T-helper 22 cell (primary cell): ENCODE measurements around the gene KCNJ8.
"Not testable (repeated sequence)": the region's sequence is repeated elsewhere in the genome, so short reads cannot be mapped to it uniquely, and the experiment has no call there.

ENCODE experiments used
- DNase-seq: peaks from one replicate; pipeline ENCODE4 v3.0.0-alpha.2; 2020; ENCODE audit warnings: low read depth

The KCNJ8 gene

DNA sequence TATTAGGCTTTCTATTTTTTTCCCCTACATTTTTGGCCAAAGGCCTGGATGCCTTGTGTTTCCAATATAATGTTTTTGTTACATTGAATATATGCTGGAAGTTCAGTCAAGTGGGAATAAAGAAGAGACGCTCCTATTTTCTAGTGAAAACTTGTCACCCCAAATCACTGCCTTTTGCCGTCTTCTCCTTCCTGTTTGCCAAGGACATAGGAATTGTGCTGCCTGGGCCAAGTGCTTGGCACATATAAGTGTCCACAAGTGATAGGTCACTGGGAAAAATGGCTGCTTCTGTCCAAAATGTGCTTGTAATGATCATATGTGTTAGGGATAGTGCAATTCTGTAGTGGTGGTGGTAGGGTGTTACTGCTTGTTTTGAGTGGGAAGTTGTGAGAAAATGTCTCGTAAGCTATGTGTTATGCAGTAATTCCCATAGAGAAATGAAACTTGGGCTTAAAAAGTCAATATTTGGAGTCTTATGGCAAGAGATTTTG is 11.6 kb upstream of the KCNJ8 start:
- DNase-seq: no peak

DNA sequence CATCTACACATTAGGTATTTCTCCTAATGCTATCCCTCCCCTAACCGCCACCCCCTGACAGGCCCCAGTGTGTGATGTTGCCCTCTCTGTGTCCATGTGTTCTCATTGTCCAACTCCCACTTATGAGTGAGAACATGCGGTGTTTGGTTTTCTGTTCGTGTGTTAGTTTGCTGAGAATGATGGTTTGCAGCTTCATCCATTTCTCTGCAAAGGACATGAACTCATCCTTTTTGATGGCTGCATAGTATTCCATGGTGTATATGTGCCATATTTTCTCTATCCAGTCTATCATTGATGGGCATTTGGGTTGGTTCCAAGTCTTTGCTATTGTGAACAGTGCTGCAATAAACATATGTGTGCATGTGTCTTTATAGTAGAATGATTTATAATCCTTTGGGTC is 8.2 kb upstream of the KCNJ8 start:
- DNase-seq: not testable (repeated sequence)

DNA sequence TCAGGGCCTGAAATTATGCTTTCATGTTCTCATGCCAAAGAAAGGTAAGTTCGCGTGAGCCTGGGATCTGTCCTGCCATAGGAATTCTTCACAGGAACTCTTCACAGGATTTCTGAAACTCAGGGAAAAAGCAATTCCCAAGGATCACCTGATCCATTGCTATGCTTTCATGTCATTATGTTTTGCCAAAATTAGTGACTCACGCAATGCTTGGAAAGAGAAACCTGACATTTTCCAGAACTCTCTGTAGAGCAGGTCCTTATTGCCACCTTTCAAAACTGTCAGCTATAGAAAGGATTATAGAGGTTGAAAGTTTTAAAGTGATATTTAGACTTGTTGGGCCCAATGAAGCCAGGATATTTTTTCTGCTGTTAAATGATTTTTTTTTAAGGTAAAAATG is 6.3 kb upstream of the KCNJ8 start:
- DNase-seq: no peak

DNA sequence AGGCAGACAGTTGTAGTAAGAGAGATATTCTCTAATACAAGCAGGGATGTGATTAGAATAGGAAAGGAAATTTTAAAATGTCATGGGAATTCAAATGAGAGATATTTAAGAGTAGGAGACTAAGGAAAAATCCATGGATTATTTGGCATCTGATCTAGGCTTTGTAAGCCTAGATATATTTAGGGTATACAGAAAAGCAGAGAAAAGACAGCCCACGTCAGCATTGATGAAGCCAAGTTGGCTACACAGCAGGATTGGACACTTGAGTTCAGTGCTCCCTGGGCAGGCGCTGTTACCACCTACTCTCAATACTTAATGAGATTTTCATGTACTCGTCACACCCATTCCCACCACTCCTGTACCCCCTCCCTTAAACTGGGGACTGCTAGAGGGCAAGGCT is 1.7 kb upstream of the KCNJ8 start:
- DNase-seq: no peak

DNA sequence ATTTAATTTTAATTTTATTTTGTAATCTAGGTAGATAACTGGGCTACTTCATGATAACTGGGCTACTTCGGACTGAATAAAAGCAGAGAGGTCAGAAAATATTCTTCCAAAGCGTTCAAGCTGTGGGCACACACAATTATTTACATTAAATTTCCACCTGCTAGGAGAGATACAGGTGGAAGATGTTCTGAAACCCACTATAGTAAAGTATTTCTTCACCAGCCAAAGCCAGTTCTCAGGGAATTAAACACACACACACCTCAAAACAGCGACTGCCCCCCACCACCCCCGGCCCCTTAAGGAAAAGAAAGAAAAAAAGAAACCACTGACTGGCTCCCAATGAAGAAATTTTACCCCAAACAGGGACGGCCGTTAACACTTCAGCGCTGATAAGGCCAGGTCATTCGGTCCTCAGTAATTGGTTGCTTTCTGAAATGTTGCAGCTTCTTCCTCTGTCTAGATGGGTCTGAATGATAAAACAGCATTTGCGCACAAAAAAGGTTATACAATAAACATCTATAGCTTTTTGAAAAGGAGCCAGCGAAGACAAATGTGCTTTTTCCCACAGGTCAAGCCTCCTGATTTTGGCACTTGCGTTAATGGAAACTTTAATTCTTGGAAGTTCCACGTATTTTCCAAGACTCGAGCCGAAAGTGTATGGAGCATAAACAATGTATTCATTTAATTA is 771 bp upstream of the KCNJ8 start:
- no peak for DNase-seq

DNA sequence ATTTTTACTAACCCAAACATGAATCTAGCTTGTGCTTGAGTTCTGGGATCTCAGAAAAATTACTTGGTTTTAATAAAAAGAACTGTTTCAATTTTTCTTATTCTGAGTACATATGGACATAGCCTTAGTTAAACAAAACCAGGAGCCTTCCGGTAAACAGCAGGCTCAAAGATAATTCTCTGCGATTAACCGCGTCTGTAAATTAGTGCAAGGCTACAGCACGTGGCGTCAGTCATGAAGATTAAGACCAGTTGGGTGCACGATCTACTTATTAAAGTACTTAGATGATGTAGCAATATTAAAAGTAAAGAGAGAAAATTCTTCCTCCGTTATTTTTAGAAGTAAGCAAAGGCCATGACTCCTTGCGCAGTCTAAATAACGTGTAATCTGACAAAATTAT is 700 bp downstream of the KCNJ8 start:
- DNase-seq: no peak

DNA sequence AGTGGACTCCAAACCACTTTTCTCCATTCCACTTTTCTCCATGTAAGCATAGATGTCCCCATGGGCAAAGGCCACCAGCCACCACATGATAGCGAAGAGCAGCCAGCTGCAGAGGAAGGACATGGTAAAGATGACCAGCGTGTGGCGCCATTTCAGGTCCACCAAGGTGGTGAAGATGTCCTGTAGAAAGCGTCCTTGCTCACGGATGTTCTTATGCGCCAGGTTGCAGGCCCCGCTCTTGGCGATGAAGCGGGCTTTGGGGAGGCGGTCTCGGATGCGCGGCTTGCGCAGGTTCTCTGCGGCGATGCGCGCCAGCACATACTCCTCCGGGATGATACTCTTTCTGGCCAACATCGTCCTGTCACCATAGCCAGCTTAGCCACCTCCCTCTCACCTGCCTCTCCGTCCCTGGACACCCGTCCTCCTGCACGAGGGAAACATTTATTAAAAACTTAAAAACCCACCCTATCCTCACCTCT is 1.2 kb downstream of the KCNJ8 start:
- no peak for DNase-seq

DNA sequence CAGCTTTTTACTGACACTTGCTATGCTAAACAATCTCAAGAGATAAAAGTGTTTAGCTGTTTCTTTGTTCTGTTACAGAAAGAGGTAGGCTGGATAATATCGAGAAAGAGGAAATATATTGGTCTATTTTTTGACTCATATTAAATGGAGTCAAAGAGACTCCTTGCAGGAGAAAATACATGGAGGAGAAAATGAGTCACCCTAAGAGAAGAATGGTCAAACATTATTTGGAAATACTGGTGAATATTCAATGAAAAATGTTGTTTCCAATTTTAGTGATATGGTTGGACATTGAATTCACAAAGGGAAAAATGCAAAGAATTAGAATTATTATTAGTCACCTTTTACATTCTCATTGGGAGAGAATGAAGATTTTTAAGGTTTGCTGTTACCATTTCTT is 3.2 kb downstream of the KCNJ8 start:
- DNase-seq: no peak

DNA sequence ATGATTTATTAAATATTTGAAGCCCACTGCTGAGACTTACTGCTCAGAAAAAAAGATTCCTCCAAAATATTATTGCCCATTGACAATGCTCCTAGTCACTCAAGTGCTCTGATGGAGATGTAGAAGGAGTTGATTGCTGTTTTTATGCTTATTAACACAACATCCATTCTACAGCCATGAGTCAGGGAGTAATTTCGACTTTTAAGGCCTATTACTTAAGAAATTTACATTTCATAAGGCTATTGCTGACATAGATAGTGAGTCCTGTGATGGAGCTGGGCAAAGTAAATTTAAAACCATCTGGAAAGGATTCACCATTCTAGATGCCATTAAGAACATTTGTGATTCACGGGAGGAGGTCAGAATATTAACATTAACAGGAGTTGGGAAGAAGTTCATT is 5.2 kb downstream of the KCNJ8 start:
- no peak for DNase-seq

DNA sequence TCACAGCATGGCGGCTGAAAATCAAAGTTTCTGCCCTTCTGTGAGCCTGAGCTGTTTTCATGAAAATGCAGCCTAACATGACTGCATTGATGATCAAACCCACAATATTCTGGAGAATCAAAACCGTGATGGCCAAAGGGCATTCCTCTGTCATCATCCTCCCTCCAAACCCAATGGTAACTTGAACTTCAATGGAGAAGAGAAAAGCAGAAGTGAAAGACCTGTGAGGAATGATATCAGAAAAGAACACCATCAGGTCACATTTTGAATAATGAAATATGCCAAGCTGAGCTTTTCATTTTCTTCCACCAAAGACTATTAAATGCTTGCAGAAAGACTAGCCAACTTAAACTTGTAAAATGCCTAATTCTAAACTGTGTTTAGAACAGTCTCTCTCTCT is 8.1 kb downstream of the KCNJ8 start:
- DNase-seq: no peak

DNA sequence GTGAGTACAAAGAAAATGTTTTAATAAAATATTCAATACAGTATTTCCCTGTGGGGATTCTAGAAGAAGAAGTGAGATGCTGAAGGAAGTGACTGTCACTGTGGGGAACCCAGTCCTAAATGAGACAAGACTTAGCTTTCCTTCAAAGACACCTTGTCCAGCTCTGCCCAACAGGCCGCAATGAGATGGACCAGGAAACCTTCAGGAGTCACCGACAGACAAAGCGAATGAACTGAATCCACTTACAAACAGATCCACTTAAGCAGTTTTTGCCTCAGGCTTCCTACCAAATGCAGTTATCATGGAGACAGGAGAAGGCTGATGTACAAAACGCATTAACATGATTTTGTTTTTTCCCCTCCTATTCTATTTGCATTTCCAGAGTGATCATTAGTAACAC is 9.6 kb downstream of the KCNJ8 start:
- DNase-seq: no peak

DNA sequence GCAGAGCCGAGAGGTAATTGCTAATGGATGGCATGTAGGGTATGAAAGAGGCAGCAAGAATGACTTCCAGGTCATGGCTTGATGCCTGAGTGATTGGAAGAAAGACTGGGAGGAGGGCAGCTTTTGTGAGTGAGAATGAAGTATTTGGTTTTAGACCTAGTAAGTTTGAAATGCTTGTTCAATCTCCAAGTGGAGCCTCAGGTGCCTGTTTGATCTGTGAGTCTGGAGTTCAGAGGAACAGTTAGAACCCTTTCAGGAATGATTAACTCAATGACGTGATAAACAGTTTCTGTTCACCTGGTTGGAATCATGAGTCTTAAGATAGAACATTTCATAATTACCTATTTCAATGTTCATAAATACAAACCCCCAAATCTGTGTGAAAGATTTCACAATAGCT is 10.4 kb downstream of the KCNJ8 start:
- no peak for DNase-seq

DNA sequence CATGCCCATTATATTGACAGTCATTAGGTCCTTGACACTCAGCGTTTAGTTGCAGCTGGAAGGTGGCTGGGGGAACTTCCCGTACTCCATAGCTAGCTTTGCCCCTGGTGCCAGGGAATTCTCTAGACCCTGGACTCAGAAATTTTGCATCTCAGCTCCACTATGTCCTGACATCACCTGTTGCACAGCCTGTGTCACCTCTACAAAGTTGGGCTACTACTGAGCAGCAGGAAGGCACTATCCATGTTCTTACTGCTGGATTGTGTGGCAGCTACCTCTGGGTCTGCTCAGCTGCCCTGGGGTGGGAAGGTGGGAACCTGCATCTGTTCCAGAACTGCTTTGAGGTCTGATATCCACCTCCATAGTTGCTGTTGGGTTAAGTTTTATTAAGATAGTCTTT is 11.0 kb downstream of the KCNJ8 start:
- DNase-seq: no peak

DNA sequence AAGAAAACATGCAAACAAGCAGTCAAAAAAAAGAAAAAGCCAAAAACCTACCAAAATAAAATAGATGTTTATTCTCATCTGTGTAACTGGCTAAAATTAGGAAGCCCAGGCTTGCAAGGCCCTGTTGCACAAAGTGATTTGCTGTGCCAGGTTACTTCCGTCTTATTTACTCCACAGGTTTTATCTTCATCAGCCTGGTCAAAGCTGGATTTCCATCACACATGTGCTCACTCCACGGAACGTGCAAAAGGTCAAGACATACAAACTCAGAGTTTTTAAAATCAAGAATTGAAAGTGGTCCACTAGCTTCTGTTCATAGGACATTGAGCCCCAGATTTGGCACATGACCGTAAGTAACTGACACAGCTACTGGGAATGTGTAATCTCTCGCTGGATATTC is 14.8 kb downstream of the KCNJ8 start:
- no peak for DNase-seq

DNA sequence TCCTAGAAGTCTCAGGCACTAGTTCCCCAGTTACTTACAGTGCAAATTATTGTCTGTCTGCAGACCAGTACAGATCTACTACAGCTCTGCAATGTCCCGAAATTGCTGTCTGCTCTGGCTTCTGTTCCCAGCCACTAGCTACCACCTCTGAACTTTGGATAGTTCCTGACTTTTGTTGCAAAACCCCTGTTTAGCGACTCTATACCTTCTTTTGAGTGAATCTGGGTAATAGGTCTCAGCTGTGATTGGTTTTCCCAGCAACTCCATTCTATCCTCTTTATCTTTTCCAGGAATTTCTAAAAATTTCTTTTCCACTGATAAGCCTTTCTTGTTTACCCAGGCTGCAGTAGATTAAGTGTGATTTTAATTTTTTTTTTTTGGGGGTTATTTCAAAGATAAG is 16.8 kb downstream of the KCNJ8 start:
- no peak for DNase-seq

DNA sequence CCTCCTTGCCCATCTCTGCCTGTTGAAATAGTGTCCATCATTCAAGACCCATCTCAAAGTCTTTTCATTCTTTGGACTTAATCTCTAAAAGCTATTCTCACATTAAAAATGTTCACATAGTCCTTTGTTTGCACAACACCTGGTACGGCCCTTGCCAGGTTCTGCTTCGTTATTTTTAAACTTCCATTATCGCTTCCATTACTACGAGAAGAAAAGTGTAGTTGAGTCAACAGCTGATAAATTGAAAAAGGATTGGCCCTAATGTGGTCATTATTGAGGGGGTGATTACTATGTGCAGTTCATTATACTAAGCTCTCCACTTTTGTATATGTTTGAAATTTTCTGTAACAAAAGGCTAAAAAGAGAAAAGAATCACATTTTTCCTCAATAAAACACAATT is 17.8 kb downstream of the KCNJ8 start:
- no peak for DNase-seq

DNA sequence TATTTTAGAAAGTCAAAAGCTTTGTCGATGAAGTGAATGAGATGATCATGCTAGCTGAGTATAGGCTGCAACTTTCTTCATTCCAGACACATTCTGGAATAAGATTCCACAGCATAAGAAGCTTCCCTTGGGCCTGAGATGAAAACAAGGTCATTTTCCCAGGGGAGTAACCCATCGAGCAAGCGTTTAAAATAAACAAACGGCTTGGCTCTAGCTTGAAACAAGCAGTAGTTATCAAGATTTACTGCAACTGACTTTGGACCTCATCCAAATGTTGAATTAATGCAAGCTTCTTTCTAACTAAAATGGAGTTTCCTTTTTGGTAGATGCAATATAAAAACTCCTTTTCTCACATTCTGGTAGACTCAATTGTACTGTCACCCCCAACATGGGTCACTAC is 23.0 kb downstream of the KCNJ8 start:
- DNase-seq: no peak

DNA sequence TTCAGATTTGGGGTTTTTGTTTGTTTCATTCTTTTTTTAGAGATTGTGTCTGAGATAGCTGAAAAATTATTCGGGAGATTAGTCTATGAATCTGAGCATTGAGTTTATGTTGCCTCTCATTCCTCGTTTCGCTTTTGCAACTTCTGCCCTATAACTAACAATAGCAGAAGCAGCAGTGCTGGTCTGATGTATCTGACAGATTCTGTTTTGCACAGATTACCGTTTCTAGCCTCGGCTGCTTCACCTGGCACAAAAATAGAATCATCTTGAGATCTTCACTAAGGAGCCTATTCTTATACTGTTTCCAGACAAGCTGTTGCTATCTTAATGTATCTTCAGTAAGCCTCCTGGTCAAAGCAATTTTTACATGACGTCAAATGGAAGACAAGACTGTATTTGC is 29.2 kb downstream of the KCNJ8 start:
- DNase-seq: no peak

DNA sequence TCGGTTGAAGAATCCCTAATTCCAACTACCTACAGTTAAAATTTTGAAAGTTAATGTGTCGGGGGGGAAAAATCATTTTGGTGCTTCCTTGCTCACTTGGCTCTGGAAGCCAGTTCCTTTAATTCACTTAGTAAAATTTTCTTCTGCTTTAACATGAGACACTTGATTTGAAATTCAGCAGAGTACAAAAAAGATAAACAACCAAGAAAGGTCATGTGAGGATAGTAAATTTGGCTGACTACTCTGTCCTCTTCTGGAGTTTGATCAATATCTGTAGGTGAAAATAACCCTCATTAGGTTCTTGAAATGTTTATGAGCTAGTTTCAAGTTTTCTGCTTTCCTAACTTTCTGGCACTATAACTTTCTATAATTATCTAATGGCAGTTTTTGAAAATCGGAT is 43.4 kb downstream of the KCNJ8 start:
- no peak for DNase-seq

DNA sequence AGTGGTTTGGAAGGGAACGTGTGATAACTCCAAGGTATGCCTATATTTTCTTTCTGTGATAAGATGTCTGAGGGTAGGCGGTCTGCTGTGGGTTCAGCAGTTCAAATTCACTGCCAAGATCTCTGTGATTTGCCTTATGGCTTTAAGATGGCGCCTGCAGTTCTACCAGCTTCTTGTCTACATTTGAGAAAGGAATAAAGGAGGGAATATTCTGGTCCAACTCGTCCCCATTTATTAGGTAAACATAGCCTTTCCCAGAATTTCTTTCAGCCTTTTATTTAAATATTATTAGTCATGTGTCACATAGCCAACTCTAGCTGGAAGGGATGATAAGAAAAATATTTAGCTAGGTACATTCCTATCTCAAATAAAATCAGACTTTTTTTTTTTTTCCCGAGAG is 48.8 kb downstream of the KCNJ8 start:
- no peak for DNase-seq

DNA sequence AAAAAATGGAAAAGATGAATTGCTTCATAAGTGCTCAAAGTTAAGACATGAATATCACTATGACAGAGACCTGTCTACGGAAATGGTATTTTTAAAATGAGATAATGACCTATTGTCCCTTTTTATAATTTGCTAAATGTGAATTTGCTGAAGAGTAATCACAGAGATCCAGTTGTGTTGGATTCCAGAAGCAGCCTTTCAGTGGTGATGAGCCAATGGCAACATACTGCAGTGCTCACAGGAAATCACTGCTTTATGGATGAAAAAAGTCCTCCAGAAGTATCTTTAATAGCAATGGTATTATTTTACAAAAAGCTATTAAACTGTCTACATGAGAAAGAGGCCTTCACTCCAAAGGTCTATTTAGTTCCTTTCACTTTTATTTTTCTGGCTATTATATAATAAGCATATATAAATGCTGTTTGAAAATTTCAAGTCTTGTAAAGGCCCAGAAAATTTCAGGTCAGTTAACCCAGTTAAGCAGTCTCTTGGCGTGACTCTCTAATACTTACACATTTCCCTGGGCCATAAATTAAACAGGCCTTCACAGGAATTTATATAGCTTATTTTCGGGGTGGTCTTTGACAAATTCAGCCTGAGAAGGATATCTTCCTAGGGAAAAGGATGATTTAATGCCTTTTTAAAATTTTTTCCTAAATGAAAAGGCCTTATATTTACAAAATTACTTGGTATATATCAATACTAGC is 55.4 kb downstream of the KCNJ8 start:
- DNase-seq: no peak

DNA sequence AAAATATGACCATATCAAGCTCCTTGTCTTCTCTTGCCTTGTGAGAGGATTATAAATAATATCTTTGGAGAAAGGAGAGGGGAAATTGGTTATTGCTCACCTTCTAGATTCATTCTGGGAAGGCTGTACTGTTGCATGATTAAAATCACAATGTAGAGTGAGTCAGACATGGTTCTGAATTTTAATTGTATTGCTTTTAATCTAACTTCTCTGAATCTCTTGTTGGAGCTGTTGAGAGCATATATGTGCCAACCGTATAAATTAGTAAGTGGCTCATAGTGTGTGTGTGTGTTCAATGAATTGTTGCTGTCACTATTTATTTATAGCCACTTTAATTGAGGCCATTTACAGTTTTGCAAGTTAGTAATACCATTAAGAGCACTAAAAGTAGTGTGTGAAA is 56.1 kb downstream of the KCNJ8 start:
- no peak for DNase-seq

DNA sequence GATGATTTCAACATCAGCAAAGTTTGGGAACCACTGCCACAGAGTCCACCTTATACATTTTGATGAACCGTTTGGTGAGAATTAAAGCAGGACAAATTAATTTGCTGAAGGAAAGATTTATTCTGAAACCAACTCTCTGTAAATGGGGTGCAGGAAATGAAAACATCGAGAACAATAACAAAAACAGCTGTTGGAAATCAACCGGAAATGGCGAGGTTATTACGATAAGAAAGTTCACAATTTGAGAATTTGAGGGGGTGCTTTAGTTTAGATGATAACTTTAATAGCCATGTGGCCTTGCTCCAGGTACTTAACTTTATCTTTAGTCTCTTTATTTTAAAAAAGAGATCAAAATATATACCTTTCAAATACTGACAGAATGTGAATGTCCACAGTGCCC is 56.7 kb downstream of the KCNJ8 start:
- no peak for DNase-seq

DNA sequence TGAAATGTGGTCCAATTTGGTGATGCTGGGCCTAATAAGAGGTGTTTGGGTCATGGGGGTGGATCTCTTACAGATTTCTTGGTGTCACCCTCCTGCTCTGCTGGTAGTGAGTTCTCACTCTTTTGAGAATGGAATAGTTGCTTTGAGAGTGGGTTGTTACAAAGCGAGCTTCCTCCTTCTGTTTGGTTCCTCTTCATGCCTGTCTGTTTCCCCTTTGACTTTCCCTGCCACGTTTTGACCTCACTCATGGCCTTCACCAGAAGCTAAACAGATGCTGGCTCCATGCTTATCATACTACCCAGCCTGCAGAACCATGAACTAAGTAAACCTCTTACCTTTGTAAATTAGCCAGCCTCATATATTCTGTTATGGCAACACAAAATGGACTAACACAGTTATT is 59.1 kb downstream of the KCNJ8 start:
- no peak for DNase-seq
